ENCODE measurements around the gene SCN2A.
"Not testable (repeated sequence)": the region's sequence is repeated elsewhere in the genome, so short reads cannot be mapped to it uniquely, and the experiment has no call there.

Gene SCN2A

DNA sequence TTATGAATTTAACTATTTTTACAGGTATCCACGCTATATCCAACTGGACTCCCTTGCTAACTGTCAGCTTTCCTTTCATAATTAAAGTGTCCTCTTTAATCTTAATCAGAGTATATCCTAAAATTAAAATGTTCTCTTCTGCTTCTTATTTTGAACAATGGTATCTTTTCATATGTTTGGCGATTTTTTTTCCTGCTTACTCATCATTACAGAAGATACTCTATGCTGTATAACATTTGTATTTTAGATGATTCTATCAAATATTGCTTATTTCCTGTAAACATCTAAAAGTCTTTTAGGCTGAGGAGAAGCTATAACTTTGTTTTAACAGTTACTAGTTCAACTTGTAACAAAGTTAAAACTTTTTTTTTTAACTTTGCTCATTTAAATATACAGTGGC, 17.4 kb downstream of the SCN2A start:
- DNase-seq (ENCODE audit: insufficient read length) (no peak), FAIRE-seq (no peak)
- no peak for TF ChIP-seq POLR2A (IDR thresholded peaks at IDR 0.05; ENCODE audit: low read depth, low read length)
- TF ChIP-seq TAF1 (IDR thresholded peaks at IDR 0.05; ENCODE audit: borderline replicate concordance, low read depth, low read length) = no peak
- no peak for TF ChIP-seq POLR2AphosphoS5 (IDR thresholded peaks at IDR 0.05; ENCODE audit: low read depth, low read length)

DNA sequence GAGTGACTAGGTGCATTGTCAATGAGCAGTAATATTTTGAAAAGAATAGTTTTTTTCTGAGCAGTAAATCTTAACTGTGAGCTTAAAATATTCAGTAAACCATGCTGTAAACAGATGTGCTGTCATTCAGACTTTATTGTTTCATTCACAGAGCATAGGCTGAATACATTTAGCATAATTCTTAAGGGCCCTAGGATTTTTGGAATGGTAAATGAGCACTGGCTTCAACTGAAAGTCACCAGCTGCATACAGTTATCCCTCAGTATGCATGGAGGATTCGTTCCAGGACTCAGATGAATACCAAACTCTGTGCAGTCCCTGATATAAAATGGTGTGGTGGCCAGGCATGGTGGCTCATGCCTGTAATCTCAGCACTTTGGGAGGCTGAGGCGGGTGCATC, 21.1 kb downstream of the SCN2A start:
- not testable (repeated sequence) for FAIRE-seq; DNase-seq (ENCODE audit: insufficient read length)

DNA sequence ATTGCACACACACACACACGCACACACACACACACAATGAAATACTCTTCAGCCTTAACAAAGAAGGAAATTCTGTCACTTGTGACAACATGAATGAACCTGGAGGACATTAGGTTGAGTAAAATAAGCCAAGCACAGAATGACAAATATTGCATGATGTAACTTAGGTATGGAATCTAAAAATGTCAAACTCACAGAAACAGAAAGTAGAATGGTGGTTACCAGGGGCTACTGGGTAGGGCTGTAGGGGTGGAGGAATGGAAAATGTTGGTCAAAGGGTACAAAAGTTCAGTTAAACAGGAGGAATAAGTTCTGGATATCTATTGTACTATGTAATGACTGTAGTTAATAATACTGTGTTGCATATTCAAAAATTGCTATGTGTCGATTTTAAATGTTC, 29.5 kb downstream of the SCN2A start:
- no peak for TF ChIP-seq TAF1 (IDR thresholded peaks at IDR 0.05; ENCODE audit: borderline replicate concordance, low read depth, low read length)
- TF ChIP-seq POLR2A (IDR thresholded peaks at IDR 0.05; ENCODE audit: low read depth, low read length) = no peak
- TF ChIP-seq POLR2AphosphoS5 (IDR thresholded peaks at IDR 0.05; ENCODE audit: low read depth, low read length) = no peak
- FAIRE-seq (no peak), DNase-seq (ENCODE audit: insufficient read length) (no peak)

DNA sequence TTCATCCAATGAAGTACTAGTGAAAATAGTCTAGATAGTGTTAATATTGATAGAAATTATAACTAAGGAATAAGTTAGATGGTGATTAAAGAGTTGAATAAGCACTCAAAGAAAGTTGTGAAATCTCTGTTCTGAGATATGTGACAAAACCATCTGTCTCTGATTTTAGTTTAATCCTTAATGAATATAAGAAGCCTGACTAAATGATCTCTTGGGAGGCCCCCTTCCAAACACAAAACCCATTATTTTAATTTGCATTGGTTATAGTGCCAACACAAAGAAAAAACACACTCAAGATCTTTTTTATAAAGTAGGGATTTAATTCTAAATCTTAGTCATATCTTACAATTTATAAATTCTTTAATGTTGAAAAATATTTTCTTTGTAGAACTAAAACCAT, 34.0 kb downstream of the SCN2A start:
- TF ChIP-seq POLR2A (IDR thresholded peaks at IDR 0.05; ENCODE audit: low read depth, low read length) (no peak), TAF1 (IDR thresholded peaks at IDR 0.05; ENCODE audit: borderline replicate concordance, low read depth, low read length) (no peak), POLR2AphosphoS5 (IDR thresholded peaks at IDR 0.05; ENCODE audit: low read depth, low read length) (no peak)
- FAIRE-seq (no peak), DNase-seq (ENCODE audit: insufficient read length) (no peak)

DNA sequence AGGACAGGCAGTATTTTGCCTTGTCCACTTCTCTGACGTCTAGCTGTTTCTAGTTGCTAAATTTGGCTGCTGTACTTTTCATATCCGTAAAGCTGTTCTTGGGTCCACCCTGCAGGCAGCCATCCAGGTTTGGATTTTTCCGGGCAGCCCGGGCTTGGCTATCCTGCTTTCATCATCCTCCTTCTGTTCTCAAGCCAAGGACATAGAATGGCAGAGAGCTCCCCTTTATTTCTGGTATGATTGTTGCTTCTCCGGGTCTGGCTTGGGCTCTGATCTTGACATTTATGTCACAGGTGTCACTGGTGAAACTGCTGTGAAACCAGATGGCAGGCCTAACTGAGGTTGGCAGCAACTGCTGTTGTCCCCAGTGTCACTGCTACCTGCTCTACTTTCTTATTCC, 35.5 kb downstream of the SCN2A start:
- FAIRE-seq (no peak), DNase-seq (ENCODE audit: insufficient read length) (no peak)
- TF ChIP-seq TAF1 (IDR thresholded peaks at IDR 0.05; ENCODE audit: borderline replicate concordance, low read depth, low read length) (no peak), POLR2AphosphoS5 (IDR thresholded peaks at IDR 0.05; ENCODE audit: low read depth, low read length) (no peak), POLR2A (IDR thresholded peaks at IDR 0.05; ENCODE audit: low read depth, low read length) (no peak)

DNA sequence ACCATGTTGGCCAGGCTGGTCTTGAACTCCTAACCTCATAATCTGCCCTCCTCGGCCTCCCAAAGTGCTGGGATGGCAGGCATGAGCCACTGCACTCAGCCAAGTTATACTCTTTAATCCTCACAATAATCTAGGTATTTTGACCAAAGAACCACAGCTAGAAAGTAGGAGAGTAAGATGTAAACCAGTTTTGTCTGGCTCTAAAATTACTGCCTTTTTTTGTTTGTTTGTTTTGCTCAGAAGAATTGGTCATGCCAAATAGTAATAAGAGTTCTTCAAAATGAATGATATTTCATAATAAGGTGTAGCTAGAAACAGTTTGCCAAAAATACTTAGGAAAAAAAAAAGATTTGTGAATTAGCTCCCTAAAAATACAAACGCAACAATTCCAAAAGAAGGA, 36.7 kb downstream of the SCN2A start:
- DNase-seq (ENCODE audit: insufficient read length) = no peak
- no peak for FAIRE-seq
- TF ChIP-seq POLR2A (IDR thresholded peaks at IDR 0.05; ENCODE audit: low read depth, low read length) (no peak), TAF1 (IDR thresholded peaks at IDR 0.05; ENCODE audit: borderline replicate concordance, low read depth, low read length) (no peak), POLR2AphosphoS5 (IDR thresholded peaks at IDR 0.05; ENCODE audit: low read depth, low read length) (no peak)

DNA sequence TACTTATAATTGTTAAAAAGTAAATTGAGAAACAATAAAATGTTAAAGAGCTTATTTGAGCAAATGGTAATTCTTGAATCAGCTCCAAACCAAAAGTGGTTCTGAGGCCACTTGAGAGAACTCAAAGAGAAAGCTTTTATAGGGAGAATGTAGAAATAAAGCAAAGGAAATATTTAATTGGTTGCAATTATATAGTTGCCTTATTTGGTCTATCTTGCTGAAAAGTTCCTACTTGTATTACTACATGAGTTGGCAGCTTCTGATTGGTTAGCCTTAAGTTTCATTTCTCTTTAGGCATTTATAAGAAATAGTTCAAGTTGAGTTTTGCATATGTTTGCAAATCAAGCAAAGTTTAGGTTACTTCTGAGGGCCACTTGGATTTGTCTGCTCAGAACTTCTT, 38.1 kb downstream of the SCN2A start:
- no peak for DNase-seq (ENCODE audit: insufficient read length)
- FAIRE-seq = no peak
- TF ChIP-seq POLR2A (IDR thresholded peaks at IDR 0.05; ENCODE audit: low read depth, low read length) = no peak
- TF ChIP-seq TAF1 (IDR thresholded peaks at IDR 0.05; ENCODE audit: borderline replicate concordance, low read depth, low read length) = no peak
- TF ChIP-seq POLR2AphosphoS5 (IDR thresholded peaks at IDR 0.05; ENCODE audit: low read depth, low read length) = no peak

DNA sequence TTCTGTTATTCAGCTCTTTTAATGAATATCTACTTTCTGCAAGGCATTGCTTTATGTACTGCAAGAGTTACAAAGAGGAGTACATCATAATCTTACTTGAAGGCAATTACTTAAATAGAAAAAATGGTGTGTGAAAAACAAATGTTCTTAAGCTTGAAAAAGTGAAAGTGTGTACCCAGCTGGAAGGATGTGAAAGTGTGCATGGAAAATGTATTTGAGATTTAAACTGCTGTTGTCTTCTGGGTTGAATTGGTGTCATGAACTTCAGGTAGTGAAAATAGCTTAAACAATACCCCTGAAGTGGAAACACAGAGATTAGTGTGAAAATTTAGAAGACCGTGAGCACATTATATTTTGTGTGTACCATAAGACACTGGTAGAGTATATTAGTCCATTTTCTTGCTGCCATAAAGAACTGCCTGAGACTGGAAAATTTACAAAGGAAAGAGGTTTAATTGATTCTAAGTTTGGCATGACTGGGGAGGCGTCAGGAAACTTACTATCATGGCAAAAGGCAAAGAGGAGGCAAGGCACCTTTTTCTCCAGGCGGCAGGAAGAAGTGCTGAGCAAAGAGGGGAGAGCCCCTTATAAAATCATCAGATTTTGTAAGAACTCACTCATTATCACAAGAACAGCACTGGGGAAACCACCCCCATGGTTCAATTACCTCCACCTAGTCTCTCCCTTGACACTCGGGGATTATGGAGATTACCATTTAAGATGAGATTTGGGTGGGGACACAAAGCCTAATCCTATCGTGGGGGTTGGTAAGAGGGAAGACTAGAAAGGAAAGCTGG, 38.8 kb downstream of the SCN2A start:
- TF ChIP-seq TAF1 (IDR thresholded peaks at IDR 0.05; ENCODE audit: borderline replicate concordance, low read depth, low read length) (no peak), POLR2AphosphoS5 (IDR thresholded peaks at IDR 0.05; ENCODE audit: low read depth, low read length) (no peak), POLR2A (IDR thresholded peaks at IDR 0.05; ENCODE audit: low read depth, low read length) (no peak)
- FAIRE-seq (no peak), DNase-seq (ENCODE audit: insufficient read length) (no peak)

DNA sequence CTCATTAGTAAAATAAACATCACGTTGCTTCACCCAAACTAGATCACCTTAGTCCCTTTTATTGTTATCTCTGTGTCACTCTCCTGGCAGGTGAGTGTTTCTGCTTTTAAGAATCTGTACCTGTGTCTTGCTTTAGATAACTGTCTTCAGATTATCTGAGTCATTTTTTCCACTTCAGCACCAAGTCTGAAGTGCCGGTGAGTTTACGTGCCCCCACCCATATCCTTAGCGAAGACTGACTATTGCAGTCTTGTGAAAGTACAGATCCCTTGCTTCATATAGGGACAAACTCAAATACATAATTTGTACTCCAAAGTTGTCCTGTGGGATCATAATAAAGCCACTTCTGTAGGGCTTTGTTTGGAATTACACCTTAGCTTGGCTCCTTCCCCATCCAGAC, 41.1 kb downstream of the SCN2A start:
- TF ChIP-seq POLR2AphosphoS5 (IDR thresholded peaks at IDR 0.05; ENCODE audit: low read depth, low read length) = no peak
- FAIRE-seq (no peak), DNase-seq (ENCODE audit: insufficient read length) (no peak)

DNA sequence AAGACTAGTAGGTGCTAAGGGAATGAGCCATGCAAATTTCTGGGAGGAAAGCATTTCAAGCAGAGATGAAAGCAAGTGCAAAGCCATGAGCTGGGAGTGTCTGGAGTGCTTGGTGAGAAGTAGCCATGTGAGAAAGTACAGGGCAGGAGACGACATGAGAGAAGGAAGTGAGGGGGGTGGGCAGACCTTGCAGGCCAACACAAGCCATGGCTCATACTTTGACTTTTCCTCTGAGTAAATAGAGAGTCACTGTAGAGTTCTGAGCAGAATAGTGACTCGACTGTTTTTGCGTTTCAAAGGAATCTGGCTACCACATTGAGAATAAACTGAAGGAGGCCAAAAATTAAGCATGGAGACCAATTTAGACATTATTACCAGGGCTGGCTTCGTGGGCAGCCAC, 42.2 kb downstream of the SCN2A start:
- TF ChIP-seq POLR2AphosphoS5 (IDR thresholded peaks at IDR 0.05; ENCODE audit: low read depth, low read length) = no peak
- no peak for TF ChIP-seq TAF1 (IDR thresholded peaks at IDR 0.05; ENCODE audit: borderline replicate concordance, low read depth, low read length)
- TF ChIP-seq POLR2A (IDR thresholded peaks at IDR 0.05; ENCODE audit: low read depth, low read length) = no peak
- DNase-seq (ENCODE audit: insufficient read length) = no peak
- FAIRE-seq = no peak

DNA sequence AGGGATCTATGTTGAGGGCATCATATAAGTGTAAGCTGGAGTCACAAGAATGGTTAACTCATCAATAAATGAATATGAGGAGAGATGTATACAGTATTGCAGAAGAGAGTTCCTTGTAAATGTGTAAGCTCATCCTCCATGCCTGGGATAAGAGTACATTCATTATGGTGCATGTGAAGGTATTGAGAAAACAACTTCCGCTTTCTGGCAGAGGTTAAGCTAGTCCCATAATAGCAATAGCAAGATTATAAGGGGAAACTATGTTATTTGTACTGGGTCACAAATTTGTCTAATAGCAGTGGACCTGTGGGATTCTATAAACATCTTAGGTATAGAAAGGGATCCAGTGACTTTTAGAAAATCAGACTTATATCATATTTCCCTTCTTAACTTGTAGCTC, 44.1 kb downstream of the SCN2A start:
- FAIRE-seq (no peak), DNase-seq (ENCODE audit: insufficient read length) (no peak)
- TF ChIP-seq POLR2A (IDR thresholded peaks at IDR 0.05; ENCODE audit: low read depth, low read length) (no peak), POLR2AphosphoS5 (IDR thresholded peaks at IDR 0.05; ENCODE audit: low read depth, low read length) (no peak), TAF1 (IDR thresholded peaks at IDR 0.05; ENCODE audit: borderline replicate concordance, low read depth, low read length) (no peak)

DNA sequence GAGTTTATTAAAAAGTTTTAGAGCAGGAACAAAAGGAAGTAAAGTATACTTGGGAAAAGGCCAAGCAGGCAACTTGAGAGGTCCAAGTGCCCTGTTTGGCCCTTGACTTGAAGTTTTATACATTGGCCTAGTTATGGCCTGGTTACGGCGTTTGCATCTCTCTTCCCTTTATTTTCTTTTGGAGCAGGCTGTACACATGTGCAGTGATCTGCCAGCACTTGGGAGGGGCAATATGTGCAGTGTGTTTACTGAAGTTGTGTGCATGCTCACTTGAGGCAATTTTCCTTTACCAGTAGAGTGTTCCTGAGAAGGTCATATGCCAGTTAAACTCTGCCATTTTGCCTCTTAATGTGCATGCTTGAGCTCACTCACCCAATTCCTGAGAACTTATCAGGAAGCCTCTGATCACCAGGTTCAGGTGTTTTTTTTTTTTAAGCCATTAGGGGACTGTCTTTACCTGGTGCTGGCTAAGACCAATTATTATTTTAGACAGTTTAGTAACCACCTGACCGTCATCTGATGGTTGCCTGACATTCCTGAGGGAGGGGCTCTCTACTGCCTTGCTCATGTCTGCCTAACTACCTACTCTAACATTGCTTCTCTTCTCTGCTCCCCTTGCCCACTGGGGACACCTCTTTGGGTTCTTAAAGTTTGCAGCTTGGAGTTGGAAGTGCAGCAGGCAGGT, 48.0 kb downstream of the SCN2A start:
- TF ChIP-seq POLR2AphosphoS5 (IDR thresholded peaks at IDR 0.05; ENCODE audit: low read depth, low read length) = no peak
- TF ChIP-seq TAF1 (IDR thresholded peaks at IDR 0.05; ENCODE audit: borderline replicate concordance, low read depth, low read length) = no peak
- TF ChIP-seq POLR2A (IDR thresholded peaks at IDR 0.05; ENCODE audit: low read depth, low read length) = no peak
- FAIRE-seq = no peak
- DNase-seq (ENCODE audit: insufficient read length) = no peak

All from GM12892 (cell line).